GM12878 (cell line): ENCODE measurements around the gene BSCL2. TPM values are rescaled to one million over a fixed set of nuclear protein-coding genes. Genes with fewer than 3 reads are reported as not detected.

Source experiments
- CREM ChIP-seq: IDR thresholded peaks from 2 replicates; pipeline ENCODE4 v1.6.1; 2014; ENCODE audit warnings: antibody characterized with exemption, low read depth
- KDM1A ChIP-seq: fragments of 200-600 bp; sonication (generic); IDR thresholded peaks from 2 replicates; pipeline ENCODE4 v1.6.1; 2016; ENCODE audit warnings: borderline replicate concordance
- KLF5 ChIP-seq: fragments of 450-650 bp; IDR thresholded peaks from 2 replicates; pipeline ENCODE4 v1.6.1; 2014; ENCODE audit warnings: mild to moderate bottlenecking; ENCODE audit not compliant: partially characterized antibody
- MTA3 ChIP-seq: IDR thresholded peaks from 2 replicates; pipeline ENCODE4 v1.6.1; 2012; ENCODE audit warnings: low read length, inconsistent platforms, borderline replicate concordance
- MYC ChIP-seq: IDR thresholded peaks from 2 replicates; pipeline ENCODE4 v1.6.1; 2011; ENCODE audit warnings: mild to moderate bottlenecking, low read length, moderate library complexity, inconsistent platforms; ENCODE audit not compliant: insufficient read depth, insufficient replicate concordance, insufficient read length, severe bottlenecking
- NRF1 ChIP-seq: conservative IDR thresholded peaks from 2 replicates; pipeline ENCODE4 v1.6.1; 2011; ENCODE audit warnings: mild to moderate bottlenecking, low read depth, low read length, improper control_type of control experiment
- SIX5 ChIP-seq: IDR thresholded peaks from 2 replicates; pipeline ENCODE4 v1.6.1; 2011; ENCODE audit warnings: mild to moderate bottlenecking, low read depth, low read length, moderate library complexity; ENCODE audit not compliant: severe bottlenecking
- SPI1 ChIP-seq: IDR thresholded peaks from 2 replicates; pipeline ENCODE4 v1.6.1; 2011; ENCODE audit warnings: low read depth, mild to moderate bottlenecking, low read length, moderate library complexity, borderline replicate concordance; ENCODE audit not compliant: insufficient read depth
- polyA plus RNA-seq, 11 experiments: library from polyadenylated mRNA; depleted of rRNA in 4 of 11; unstranded in 6 of 11; stranded (reverse) in 5 of 11; fragments of >200 nt; fragmentation: Nextera tagmentation in 4 of 11; fragmentation: Illumina TruSeq in 1 of 11; extraction: Ambion mirVana in 4 of 11; extraction: Trizol in 1 of 11; gene quantifications; 1 replicate in 1 of 11; 2 replicates in 10 of 11; pipeline versions ENCODE4 v1.2.1 to v1.2.3, GENCODE V29; 2011 to 2016; ENCODE audit warnings: inconsistent platforms in 2 of 11, missing spikeins in 2 of 11, low read depth in 1 of 11
- total RNA-seq, 4 experiments: library from RNA; depleted of rRNA in 3 of 4; stranded (reverse); fragments of >200 nt in 3 of 4; fragmentation: Illumina TruSeq in 1 of 4; extraction: Trizol in 1 of 4; gene quantifications; 2 replicates each; pipeline versions ENCODE4 v1.2.1 to v1.2.3, GENCODE V29; 2013 to 2021
- TF ChIP-seq, protein P1 (sequence below): fragments of 450-650 bp; IDR thresholded peaks from 2 replicates; pipeline ENCODE4 v1.6.1; 2016; ENCODE audit warnings: mild to moderate bottlenecking
- TF ChIP-seq, protein P2 (sequence below): fragments of 450-650 bp; formaldehyde crosslinking; IDR thresholded peaks from 2 replicates; pipeline ENCODE4 v1.4.0; 2020; ENCODE audit warnings: mild to moderate bottlenecking, moderate library complexity
- TF ChIP-seq, protein P3 (sequence below), 3 experiments: IDR thresholded peaks in 2 of 3; conservative IDR thresholded peaks in 1 of 3; 2 replicates each; pipeline ENCODE4 v1.5.1; 2011; ENCODE audit warnings: low read depth in 3 of 3, low read length in 3 of 3, mild to moderate bottlenecking in 3 of 3, control low read depth in 2 of 3, moderate library complexity in 2 of 3, inconsistent platforms in 1 of 3, mixed read lengths in 1 of 3; ENCODE audit not compliant: control insufficient read depth in 2 of 3, insufficient read depth in 1 of 3; ENCODE audit errors: extremely low read depth in 1 of 3
- TF ChIP-seq, protein P4 (sequence below): fragments of 450-650 bp; IDR thresholded peaks from 2 replicates; pipeline ENCODE4 v1.6.1; 2017; ENCODE audit warnings: low read depth, mild to moderate bottlenecking, moderate library complexity
- TF ChIP-seq, protein P5 (sequence below): fragments of 150-350 bp; IDR thresholded peaks from 2 replicates; pipeline ENCODE4 v1.6.1; 2014; ENCODE audit warnings: mild to moderate bottlenecking, low read depth, low read length
- TF ChIP-seq, protein P6 (sequence below): fragments of 450-650 bp; IDR thresholded peaks from 2 replicates; pipeline ENCODE4 v1.6.1; 2018; ENCODE audit warnings: borderline replicate concordance, mild to moderate bottlenecking; ENCODE audit not compliant: partially characterized antibody

The BSCL2 gene
- total and polyA plus RNA-seq, 10 of the 15 experiments (the other 5 are each of a cell fraction or from before 2014, with no cell fraction given) = 12.3 to 57.9 (median 21.8) TPM

DNA sequence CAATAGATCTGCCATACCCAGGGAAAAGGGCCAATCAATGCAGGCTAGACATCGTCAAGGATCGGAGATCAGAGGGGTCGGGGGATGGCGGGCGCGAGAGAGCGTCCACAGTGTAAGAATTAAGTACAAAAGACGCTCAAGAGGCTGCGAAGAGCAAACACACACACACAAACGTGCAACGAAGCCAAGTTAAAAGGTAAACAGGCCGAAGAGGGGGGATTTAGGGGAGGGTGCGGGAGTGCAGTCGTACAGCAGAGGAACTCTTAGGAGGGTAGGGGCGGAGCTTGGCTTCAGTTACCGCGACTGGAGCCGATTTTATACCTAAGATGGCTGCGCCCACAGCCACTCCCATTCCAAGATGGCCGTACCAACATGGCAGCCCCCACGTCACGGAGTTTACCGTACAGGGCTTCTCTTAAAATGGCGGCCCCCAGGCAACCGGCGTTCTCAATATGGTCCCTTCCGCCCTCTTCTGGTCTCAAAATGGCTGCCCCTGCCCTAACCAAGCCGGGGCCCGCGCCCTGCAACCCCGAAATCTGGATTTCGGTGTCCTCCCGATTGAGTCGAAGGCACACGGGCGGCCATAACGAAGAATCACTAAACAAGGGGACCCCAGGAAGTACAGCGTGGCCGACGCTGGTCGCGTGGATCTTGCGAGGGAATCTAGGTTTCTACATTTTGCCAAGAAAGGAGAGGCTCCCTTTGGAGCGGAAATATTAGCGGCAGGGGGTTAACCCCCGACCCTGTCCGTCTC, 2.2 kb upstream of the BSCL2 start (continued):
- TF ChIP-seq, protein P1, sequence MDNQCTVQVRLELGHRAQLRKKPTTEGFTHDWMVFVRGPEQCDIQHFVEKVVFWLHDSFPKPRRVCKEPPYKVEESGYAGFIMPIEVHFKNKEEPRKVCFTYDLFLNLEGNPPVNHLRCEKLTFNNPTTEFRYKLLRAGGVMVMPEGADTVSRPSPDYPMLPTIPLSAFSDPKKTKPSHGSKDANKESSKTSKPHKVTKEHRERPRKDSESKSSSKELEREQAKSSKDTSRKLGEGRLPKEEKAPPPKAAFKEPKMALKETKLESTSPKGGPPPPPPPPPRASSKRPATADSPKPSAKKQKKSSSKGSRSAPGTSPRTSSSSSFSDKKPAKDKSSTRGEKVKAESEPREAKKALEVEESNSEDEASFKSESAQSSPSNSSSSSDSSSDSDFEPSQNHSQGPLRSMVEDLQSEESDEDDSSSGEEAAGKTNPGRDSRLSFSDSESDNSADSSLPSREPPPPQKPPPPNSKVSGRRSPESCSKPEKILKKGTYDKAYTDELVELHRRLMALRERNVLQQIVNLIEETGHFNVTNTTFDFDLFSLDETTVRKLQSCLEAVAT = peak; percentile 67
- TF ChIP-seq, protein P2, sequence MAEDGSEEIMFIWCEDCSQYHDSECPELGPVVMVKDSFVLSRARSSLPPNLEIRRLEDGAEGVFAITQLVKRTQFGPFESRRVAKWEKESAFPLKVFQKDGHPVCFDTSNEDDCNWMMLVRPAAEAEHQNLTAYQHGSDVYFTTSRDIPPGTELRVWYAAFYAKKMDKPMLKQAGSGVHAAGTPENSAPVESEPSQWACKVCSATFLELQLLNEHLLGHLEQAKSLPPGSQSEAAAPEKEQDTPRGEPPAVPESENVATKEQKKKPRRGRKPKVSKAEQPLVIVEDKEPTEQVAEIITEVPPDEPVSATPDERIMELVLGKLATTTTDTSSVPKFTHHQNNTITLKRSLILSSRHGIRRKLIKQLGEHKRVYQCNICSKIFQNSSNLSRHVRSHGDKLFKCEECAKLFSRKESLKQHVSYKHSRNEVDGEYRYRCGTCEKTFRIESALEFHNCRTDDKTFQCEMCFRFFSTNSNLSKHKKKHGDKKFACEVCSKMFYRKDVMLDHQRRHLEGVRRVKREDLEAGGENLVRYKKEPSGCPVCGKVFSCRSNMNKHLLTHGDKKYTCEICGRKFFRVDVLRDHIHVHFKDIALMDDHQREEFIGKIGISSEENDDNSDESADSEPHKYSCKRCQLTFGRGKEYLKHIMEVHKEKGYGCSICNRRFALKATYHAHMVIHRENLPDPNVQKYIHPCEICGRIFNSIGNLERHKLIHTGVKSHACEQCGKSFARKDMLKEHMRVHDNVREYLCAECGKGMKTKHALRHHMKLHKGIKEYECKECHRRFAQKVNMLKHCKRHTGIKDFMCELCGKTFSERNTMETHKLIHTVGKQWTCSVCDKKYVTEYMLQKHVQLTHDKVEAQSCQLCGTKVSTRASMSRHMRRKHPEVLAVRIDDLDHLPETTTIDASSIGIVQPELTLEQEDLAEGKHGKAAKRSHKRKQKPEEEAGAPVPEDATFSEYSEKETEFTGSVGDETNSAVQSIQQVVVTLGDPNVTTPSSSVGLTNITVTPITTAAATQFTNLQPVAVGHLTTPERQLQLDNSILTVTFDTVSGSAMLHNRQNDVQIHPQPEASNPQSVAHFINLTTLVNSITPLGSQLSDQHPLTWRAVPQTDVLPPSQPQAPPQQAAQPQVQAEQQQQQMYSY (CRISPR knock-in tag) = no peak
- TF ChIP-seq, protein P3, sequence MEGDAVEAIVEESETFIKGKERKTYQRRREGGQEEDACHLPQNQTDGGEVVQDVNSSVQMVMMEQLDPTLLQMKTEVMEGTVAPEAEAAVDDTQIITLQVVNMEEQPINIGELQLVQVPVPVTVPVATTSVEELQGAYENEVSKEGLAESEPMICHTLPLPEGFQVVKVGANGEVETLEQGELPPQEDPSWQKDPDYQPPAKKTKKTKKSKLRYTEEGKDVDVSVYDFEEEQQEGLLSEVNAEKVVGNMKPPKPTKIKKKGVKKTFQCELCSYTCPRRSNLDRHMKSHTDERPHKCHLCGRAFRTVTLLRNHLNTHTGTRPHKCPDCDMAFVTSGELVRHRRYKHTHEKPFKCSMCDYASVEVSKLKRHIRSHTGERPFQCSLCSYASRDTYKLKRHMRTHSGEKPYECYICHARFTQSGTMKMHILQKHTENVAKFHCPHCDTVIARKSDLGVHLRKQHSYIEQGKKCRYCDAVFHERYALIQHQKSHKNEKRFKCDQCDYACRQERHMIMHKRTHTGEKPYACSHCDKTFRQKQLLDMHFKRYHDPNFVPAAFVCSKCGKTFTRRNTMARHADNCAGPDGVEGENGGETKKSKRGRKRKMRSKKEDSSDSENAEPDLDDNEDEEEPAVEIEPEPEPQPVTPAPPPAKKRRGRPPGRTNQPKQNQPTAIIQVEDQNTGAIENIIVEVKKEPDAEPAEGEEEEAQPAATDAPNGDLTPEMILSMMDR (IDR thresholded peaks at IDR 0.05 in 2 of 3, conservative IDR thresholded peaks at IDR 0.05 in 1 of 3; ENCODE audit: control insufficient read depth in 2 of 3, extremely low read depth in 1 of 3, insufficient read depth in 1 of 3, low read depth in 3 of 3, low read length in 3 of 3) = no peak
- TF ChIP-seq, protein P4, sequence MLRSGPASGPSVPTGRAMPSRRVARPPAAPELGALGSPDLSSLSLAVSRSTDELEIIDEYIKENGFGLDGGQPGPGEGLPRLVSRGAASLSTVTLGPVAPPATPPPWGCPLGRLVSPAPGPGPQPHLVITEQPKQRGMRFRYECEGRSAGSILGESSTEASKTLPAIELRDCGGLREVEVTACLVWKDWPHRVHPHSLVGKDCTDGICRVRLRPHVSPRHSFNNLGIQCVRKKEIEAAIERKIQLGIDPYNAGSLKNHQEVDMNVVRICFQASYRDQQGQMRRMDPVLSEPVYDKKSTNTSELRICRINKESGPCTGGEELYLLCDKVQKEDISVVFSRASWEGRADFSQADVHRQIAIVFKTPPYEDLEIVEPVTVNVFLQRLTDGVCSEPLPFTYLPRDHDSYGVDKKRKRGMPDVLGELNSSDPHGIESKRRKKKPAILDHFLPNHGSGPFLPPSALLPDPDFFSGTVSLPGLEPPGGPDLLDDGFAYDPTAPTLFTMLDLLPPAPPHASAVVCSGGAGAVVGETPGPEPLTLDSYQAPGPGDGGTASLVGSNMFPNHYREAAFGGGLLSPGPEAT = peak; percentile 97
- peak; percentile 63 for TF ChIP-seq KLF5
- no peak for TF ChIP-seq KDM1A
- TF ChIP-seq, protein P5, sequence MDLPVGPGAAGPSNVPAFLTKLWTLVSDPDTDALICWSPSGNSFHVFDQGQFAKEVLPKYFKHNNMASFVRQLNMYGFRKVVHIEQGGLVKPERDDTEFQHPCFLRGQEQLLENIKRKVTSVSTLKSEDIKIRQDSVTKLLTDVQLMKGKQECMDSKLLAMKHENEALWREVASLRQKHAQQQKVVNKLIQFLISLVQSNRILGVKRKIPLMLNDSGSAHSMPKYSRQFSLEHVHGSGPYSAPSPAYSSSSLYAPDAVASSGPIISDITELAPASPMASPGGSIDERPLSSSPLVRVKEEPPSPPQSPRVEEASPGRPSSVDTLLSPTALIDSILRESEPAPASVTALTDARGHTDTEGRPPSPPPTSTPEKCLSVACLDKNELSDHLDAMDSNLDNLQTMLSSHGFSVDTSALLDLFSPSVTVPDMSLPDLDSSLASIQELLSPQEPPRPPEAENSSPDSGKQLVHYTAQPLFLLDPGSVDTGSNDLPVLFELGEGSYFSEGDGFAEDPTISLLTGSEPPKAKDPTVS = peak; percentile 37; the same call in 1 of the 2 replicates
- TF ChIP-seq MTA3 = peak; percentile 72; the same call in 1 of the 2 replicates
- TF ChIP-seq SPI1 = peak; percentile 41; the same call in 1 of the 2 replicates
- TF ChIP-seq SIX5 = peak; percentile 84
- TF ChIP-seq, protein P6, sequence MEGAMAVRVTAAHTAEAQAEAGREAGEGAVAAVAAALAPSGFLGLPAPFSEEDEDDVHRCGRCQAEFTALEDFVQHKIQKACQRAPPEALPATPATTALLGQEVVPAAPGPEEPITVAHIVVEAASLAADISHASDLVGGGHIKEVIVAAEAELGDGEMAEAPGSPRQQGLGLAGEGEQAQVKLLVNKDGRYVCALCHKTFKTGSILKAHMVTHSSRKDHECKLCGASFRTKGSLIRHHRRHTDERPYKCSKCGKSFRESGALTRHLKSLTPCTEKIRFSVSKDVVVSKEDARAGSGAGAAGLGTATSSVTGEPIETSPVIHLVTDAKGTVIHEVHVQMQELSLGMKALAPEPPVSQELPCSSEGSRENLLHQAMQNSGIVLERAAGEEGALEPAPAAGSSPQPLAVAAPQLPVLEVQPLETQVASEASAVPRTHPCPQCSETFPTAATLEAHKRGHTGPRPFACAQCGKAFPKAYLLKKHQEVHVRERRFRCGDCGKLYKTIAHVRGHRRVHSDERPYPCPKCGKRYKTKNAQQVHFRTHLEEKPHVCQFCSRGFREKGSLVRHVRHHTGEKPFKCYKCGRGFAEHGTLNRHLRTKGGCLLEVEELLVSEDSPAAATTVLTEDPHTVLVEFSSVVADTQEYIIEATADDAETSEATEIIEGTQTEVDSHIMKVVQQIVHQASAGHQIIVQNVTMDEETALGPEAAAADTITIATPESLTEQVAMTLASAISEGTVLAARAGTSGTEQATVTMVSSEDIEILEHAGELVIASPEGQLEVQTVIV = no peak
- no peak for TF ChIP-seq NRF1
- TF ChIP-seq MYC = no peak
- peak; percentile 84 for TF ChIP-seq CREM
